IMR-90 (cell line): Measurements from ENCODE around the gene MEX3A. TPM values are rescaled to one million over a fixed set of nuclear protein-coding genes. Genes with fewer than 3 reads are reported as not detected.

Source experiments
- ATAC-seq: fragments of 200-7000 bp; cut with Tn5 transposase; 2 replicates; pipeline ENCODE4 v1.9.1; 2020; ENCODE audit warnings: low read depth, mild to moderate bottlenecking, moderate library complexity
- BruUV-seq: library from RNA; stranded (reverse); fragments of 400-500 nt; replicated peaks from 2 replicates; lab custom pipeline; 2021; lab: Mats Ljungman, UMichigan
- CTCF ChIA-PET: fragments of 300-600 bp; formaldehyde crosslinking; extraction: SDS; loops from one replicate; lab custom pipeline; 2021; ENCODE audit warnings: antibody characterized with exemption; lab: Yijun Ruan, JAX
- POLR2A ChIA-PET: fragments of 300-600 bp; sonication (Branson Sonifier 250); formaldehyde crosslinking; loops from one replicate; lab custom pipeline; 2022; ENCODE audit warnings: antibody characterized with exemption; ENCODE audit not compliant: unreplicated experiment; lab: Charles Lee
- DNase-seq: peaks from one replicate; pipeline ENCODE4 v3.0.0; 2013
- H2AFZ ChIP-seq: replicated peaks from 2 replicates; pipeline ENCODE3; 2013; ENCODE audit warnings: low read length, mild to moderate bottlenecking; ENCODE audit not compliant: poor library complexity
- H2AK5ac ChIP-seq: 2 replicates; pipeline ENCODE4 v1.6.1; 2013; ENCODE audit warnings: low read depth, low read length, inconsistent platforms
- H2AK9ac ChIP-seq: replicated peaks from 2 replicates; pipeline ENCODE3; 2013; ENCODE audit warnings: mild to moderate bottlenecking, low read depth, low read length, moderate library complexity; ENCODE audit not compliant: poor library complexity
- H2BK120ac ChIP-seq: 2 replicates; pipeline ENCODE4 v1.6.1; 2013; ENCODE audit warnings: low read depth, low read length, inconsistent platforms
- H2BK15ac ChIP-seq: 3 replicates; pipeline ENCODE4 v1.6.1; 2013; ENCODE audit warnings: low read depth, low read length, inconsistent platforms
- H2BK20ac ChIP-seq: 2 replicates; pipeline ENCODE4 v1.6.1; 2013; ENCODE audit warnings: low read depth, mild to moderate bottlenecking, inconsistent platforms, low read length, moderate library complexity
- H2BK5ac ChIP-seq: 2 replicates; pipeline ENCODE4 v1.6.1; 2013; ENCODE audit warnings: mild to moderate bottlenecking, low read depth, low read length, inconsistent platforms; ENCODE audit not compliant: poor library complexity, severe bottlenecking
- H3K14ac ChIP-seq: replicated peaks from 2 replicates; pipeline ENCODE4 v1.6.1; 2013; ENCODE audit warnings: low read depth, low read length, inconsistent platforms
- H3K18ac ChIP-seq: 2 replicates; pipeline ENCODE4 v1.6.1; 2013; ENCODE audit warnings: low read depth, low read length, control low read depth
- H3K23ac ChIP-seq: 2 replicates; pipeline ENCODE4 v1.6.1; 2013; ENCODE audit warnings: low read depth, low read length, inconsistent platforms
- H3K27ac ChIP-seq: 2 replicates; pipeline ENCODE4 v1.5.1; 2013; ENCODE audit warnings: mild to moderate bottlenecking, control low read depth, low read length; ENCODE audit not compliant: insufficient read depth
- H3K27me3 ChIP-seq: 2 replicates; pipeline ENCODE4 v1.6.1; 2013; ENCODE audit warnings: low read length; ENCODE audit not compliant: control insufficient read depth, insufficient read depth
- H3K36me3 ChIP-seq: 2 replicates; pipeline ENCODE4 v1.6.1; 2013; ENCODE audit warnings: low read length, mixed read lengths; ENCODE audit not compliant: control insufficient read depth, insufficient read depth
- H3K4ac ChIP-seq: 2 replicates; pipeline ENCODE4 v1.6.1; 2013; ENCODE audit warnings: low read depth, low read length, inconsistent platforms
- H3K4me1 ChIP-seq: 2 replicates; pipeline ENCODE4 v1.6.1; 2013; ENCODE audit warnings: low read length, mixed read lengths; ENCODE audit not compliant: control insufficient read depth, insufficient read depth
- H3K4me2 ChIP-seq: 2 replicates; pipeline ENCODE4 v1.6.1; 2013; ENCODE audit warnings: low read depth, mild to moderate bottlenecking, control low read depth, low read length, moderate library complexity
- H3K4me3 ChIP-seq: 2 replicates; pipeline ENCODE4 v1.5.1; 2013; ENCODE audit warnings: low read depth, mild to moderate bottlenecking, control low read depth, low read length, moderate library complexity; ENCODE audit not compliant: insufficient read depth
- H3K56ac ChIP-seq: 2 replicates; pipeline ENCODE4 v1.6.1; 2013; ENCODE audit warnings: low read length, inconsistent platforms; ENCODE audit not compliant: insufficient read depth; ENCODE audit errors: extremely low read depth
- H3K79me1 ChIP-seq, 2 experiments: 2 replicates each; pipeline ENCODE4 v1.6.1; 2013; ENCODE audit warnings: low read length in 2 of 2, inconsistent platforms in 1 of 2, low read depth in 1 of 2
- H3K9ac ChIP-seq: 2 replicates; pipeline ENCODE4 v1.6.1; 2013; ENCODE audit warnings: low read depth, low read length, control low read depth
- H3K9me1 ChIP-seq: 2 replicates; pipeline ENCODE4 v1.6.1; 2013; ENCODE audit warnings: low read length, inconsistent platforms; ENCODE audit not compliant: insufficient read depth
- H3K9me3 ChIP-seq: 2 replicates; pipeline ENCODE4 v1.6.1; 2013; ENCODE audit warnings: low read length; ENCODE audit not compliant: control insufficient read depth, insufficient read depth
- H4K20me1 ChIP-seq: 2 replicates; pipeline ENCODE4 v1.6.1; 2013; ENCODE audit warnings: low read length, inconsistent platforms; ENCODE audit not compliant: insufficient read depth
- H4K5ac ChIP-seq: 2 replicates; pipeline ENCODE4 v1.6.1; 2013; ENCODE audit warnings: mild to moderate bottlenecking, low read depth, low read length, control low read depth
- H4K8ac ChIP-seq, 2 experiments: 2 replicates each; pipeline ENCODE4 v1.6.1; 2013; ENCODE audit warnings: low read depth in 2 of 2, low read length in 2 of 2, control low read depth in 1 of 2, inconsistent platforms in 1 of 2
- H4K91ac ChIP-seq: 2 replicates; pipeline ENCODE4 v1.6.1; 2013; ENCODE audit warnings: low read depth, low read length, inconsistent platforms; ENCODE audit not compliant: insufficient read depth
- FOS ChIP-seq: fragments of 150-350 bp; IDR thresholded peaks from 2 replicates; pipeline ENCODE4 v1.6.1; 2016; ENCODE audit warnings: low read depth, low read length
- MAZ ChIP-seq: IDR thresholded peaks from 2 replicates; pipeline ENCODE4 v1.6.1; 2012; ENCODE audit warnings: low read depth, mild to moderate bottlenecking, low read length, improper control_type of control experiment, moderate library complexity, borderline replicate concordance
- RCOR1 ChIP-seq: IDR thresholded peaks from 2 replicates; pipeline ENCODE4 v1.6.1; 2012; ENCODE audit warnings: mild to moderate bottlenecking, low read length, improper control_type of control experiment; ENCODE audit not compliant: insufficient replicate concordance
- WGBS, 2 experiments: methylation state at CpG; one replicate each; pipeline versions ENCODE4 v1.1.5 to v1.1.7; 2013; ENCODE audit warnings: missing lambda C conversion rate in 2 of 2; ENCODE audit not compliant: insufficient read length in 1 of 2; ENCODE audit errors: extremely low coverage in 2 of 2; 5-methylcytosine and 5-hydroxymethylcytosine counted together
- dilution Hi-C: fragments of 300-500 bp; cut with HindIII; formaldehyde crosslinking; loops from one replicate; pipeline ENCODE4 v1.14.3; 2018; ENCODE audit warnings: low sequenced_read_pairs; ENCODE audit not compliant: unreplicated experiment
- in situ Hi-C: fragments of 300-500 bp; cut with MboI; formaldehyde crosslinking; loops from 3 replicates; pipeline ENCODE4 v1.14.3; 2019; ENCODE audit warnings: low sequenced_read_pairs, inconsistent platforms, mixed read lengths
- intact Hi-C: fragments of 100-400 bp; cut with micrococcal nuclease; formaldehyde crosslinking; loops from 2 replicates; pipeline ENCODE4 v1.10.0; 2022
- polyA plus RNA-seq, 3 experiments: library from polyadenylated mRNA; depleted of rRNA; stranded (reverse); fragments of >200 nt; gene quantifications; 2 replicates each; pipeline ENCODE4 v1.2.3, GENCODE V29; 2012; ENCODE audit warnings: low replicate concordance in 1 of 3
- total RNA-seq: library from RNA; depleted of rRNA; stranded (reverse); fragments of >200 nt; gene quantifications from 2 replicates; pipeline ENCODE4 v1.2.3, GENCODE V29; 2012

The MEX3A gene
- total and polyA plus RNA-seq, 2 of the 4 experiments (the other 2 are of a cell fraction), result 2.3 to 9.0 TPM

- H3K4ac ChIP-seq, result peak overlapping the region; percentile 97
- no peaks in the 10 kb centered on the region for H4K20me1 ChIP-seq
- intact Hi-C loops (no loop called here), dilution Hi-C loops (no loop called here), in situ Hi-C loops (no loop called here)
- peak overlapping the region; percentile 96 for H2AK9ac ChIP-seq
- peak overlapping the region; percentile 94 for H4K91ac ChIP-seq
- peak overlapping the region; percentile 70 for H3K23ac ChIP-seq
- POLR2A ChIA-PET, result no interaction called here
- peaks cover 23 to 69% of the 10 kb centered on the region in 2 experiments for H3K79me1 ChIP-seq
- WGBS, 2 experiments, result 15% methylated on average over 3 of the region's 9 CpGs; no CpG with 5 or more reads in 1 of the 2 experiments
- peak overlapping the region; percentile 69 for H2BK5ac ChIP-seq
- H2BK20ac ChIP-seq, result peak overlapping the region; percentile 80
- H2BK15ac ChIP-seq, result peak overlapping the region; percentile 96; the same call in 2 of the 3 replicates
- H3K4me1 ChIP-seq, result peaks cover 50% of the 10 kb centered on the region
- H3K56ac ChIP-seq, result peak overlapping the region; percentile 41; the same call in 1 of the 2 replicates
- CTCF ChIA-PET, result interaction anchor here (1.3 kb wide), 1 partner anchor 26 kb away, joined by 5 read pairs; no protein-coding TSS in a partner anchor
- H3K36me3 ChIP-seq, result no peaks in the 10 kb centered on the region
- ATAC-seq, result no peak
- peak overlapping the region; percentile 65 for H4K5ac ChIP-seq
- peak overlapping the region; percentile 96 for H2AK5ac ChIP-seq
- no peaks in the 10 kb centered on the region for H3K27me3 ChIP-seq
- H2AFZ ChIP-seq, result peak overlapping the region; percentile 78
- peak overlapping the region; percentile 27 for H3K4me2 ChIP-seq
- H3K14ac ChIP-seq, result peak overlapping the region; percentile 96
- H2BK120ac ChIP-seq, result peak overlapping the region; percentile 95
- H3K18ac ChIP-seq, result peak overlapping the region; percentile 55
- H3K9me1 ChIP-seq, result peaks cover 43% of the 10 kb centered on the region
- H3K4me3 ChIP-seq, result no peak overlapping the region
- peak overlapping the region; percentile 73 for H3K27ac ChIP-seq
- no peaks in the 10 kb centered on the region for H3K9me3 ChIP-seq
- H4K8ac ChIP-seq, result peak overlapping the region; percentile 85 to 87
- DNase-seq, result peak; percentile 49
- peak; percentile 38; the same call in 1 of the 2 replicates for TF ChIP-seq FOS
- peak; percentile 82 for TF ChIP-seq MAZ
- no peak for TF ChIP-seq RCOR1
- no TSS peak for BruUV-seq
- peak overlapping the region; percentile 37 for H3K9ac ChIP-seq
Observed at GRCh38 chr1:156103521-156103947, 21.3 kb upstream of the MEX3A start.
